GM19351 (cell line): ENCODE measurements around the gene SERINC5.
"Not testable (repeated sequence)": the region's sequence is repeated elsewhere in the genome, so short reads cannot be mapped to it uniquely, and the experiment has no call there.

ENCODE experiments used
- ATAC-seq: cut with Tn5 transposase; IDR thresholded peaks from one replicate; pipeline ENCODE4 v1.9.1; 2021; ENCODE audit warnings: mild to moderate bottlenecking, moderate library complexity; ENCODE audit not compliant: unreplicated experiment

Gene SERINC5

GRCh38 chr5:80181618-80182211 is 74.1 kb downstream of the SERINC5 start:
- ATAC-seq: no peak

- ATAC-seq: no peak
These were observed 78.6 kb downstream of the SERINC5 start for GRCh38 chr5:80177236-80177635.

- no peak for ATAC-seq
These were observed 80.5 kb downstream of the SERINC5 start for GRCh38 chr5:80175337-80175736.

- no peak for ATAC-seq
These were observed 81.1 kb downstream of the SERINC5 start for GRCh38 chr5:80174790-80175189.

- no peak for ATAC-seq
These were observed 83.7 kb downstream of the SERINC5 start for GRCh38 chr5:80172067-80172695.

GRCh38 chr5:80170117-80170535 is 85.7 kb downstream of the SERINC5 start:
- ATAC-seq: no peak

GRCh38 chr5:80168388-80169028 is 87.3 kb downstream of the SERINC5 start:
- ATAC-seq: no peak

- no peak for ATAC-seq
These were observed 90.4 kb downstream of the SERINC5 start for GRCh38 chr5:80165452-80165851.

- ATAC-seq: no peak
These were observed 94.7 kb downstream of the SERINC5 start for GRCh38 chr5:80161165-80161564.

GRCh38 chr5:80160242-80160641 is 95.6 kb downstream of the SERINC5 start:
- ATAC-seq: no peak

- ATAC-seq: no peak
These were observed 96.6 kb downstream of the SERINC5 start for GRCh38 chr5:80159133-80159815.

GRCh38 chr5:80156156-80156555 is 99.7 kb downstream of the SERINC5 start:
- no peak for ATAC-seq

- no peak for ATAC-seq
These were observed 101.1 kb downstream of the SERINC5 start for GRCh38 chr5:80154749-80155148.

GRCh38 chr5:80154289-80154688 is 101.6 kb downstream of the SERINC5 start:
- ATAC-seq: not testable (repeated sequence)

- ATAC-seq: no peak
These were observed 102.2 kb downstream of the SERINC5 start for GRCh38 chr5:80153586-80154126.

- ATAC-seq: no peak
These were observed 103.1 kb downstream of the SERINC5 start for GRCh38 chr5:80152778-80153177.

- ATAC-seq: no peak
These were observed 104.0 kb downstream of the SERINC5 start for GRCh38 chr5:80151890-80152289.

- ATAC-seq: no peak
These were observed 105.1 kb downstream of the SERINC5 start for GRCh38 chr5:80150731-80151130.

GRCh38 chr5:80149161-80149609 is 106.7 kb downstream of the SERINC5 start:
- ATAC-seq: no peak

GRCh38 chr5:80147119-80147815 is 108.6 kb downstream of the SERINC5 start:
- no peak for ATAC-seq

- ATAC-seq: no peak
These were observed 109.8 kb downstream of the SERINC5 start for GRCh38 chr5:80146046-80146445.
